Peyer's patch (tissue), 4 donors: Measurements from ENCODE around the gene SH3BP5L.

Experiments used
- POLR2A ChIP-seq, 2 donors: fragments of 450-650 bp; IDR thresholded peaks; one replicate each; pipeline ENCODE4 v1.5.1; 2017; ENCODE audit warnings: antibody characterized with exemption in 2 of 2, mild to moderate bottlenecking in 2 of 2, moderate library complexity in 2 of 2
- TF ChIP-seq, protein P1 (sequence below), 6 experiments: fragments of 450-650 bp in 4 of 6; fragments of 200-600 bp in 2 of 6; sonication (generic) in 1 of 6; IDR thresholded peaks; one replicate each; pipeline ENCODE4 v1.5.1; 2017 to 2019; ENCODE audit warnings: antibody characterized with exemption in 6 of 6, mild to moderate bottlenecking in 3 of 6, moderate library complexity in 1 of 6

DNA sequence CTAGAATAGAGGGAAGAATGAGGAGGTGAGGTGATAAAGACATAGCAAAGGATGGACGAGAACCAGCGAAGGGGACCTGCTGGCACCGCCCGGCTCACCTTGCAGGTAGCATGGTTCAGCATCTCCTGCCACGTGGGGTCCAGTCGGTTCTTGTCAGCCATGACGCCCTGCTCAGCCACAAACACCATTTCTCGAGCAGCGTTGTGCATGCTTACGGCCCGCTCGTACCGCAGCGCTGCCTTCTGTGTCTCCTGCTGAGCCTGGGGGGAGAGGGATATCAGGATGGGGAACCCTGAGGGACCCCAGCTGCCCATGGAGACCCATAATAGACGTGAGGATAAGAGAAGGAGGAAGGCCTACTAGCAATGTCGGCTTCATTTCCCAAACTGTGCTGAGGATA lies 11.4 kb downstream of the SH3BP5L start:
- TF ChIP-seq, protein P1, sequence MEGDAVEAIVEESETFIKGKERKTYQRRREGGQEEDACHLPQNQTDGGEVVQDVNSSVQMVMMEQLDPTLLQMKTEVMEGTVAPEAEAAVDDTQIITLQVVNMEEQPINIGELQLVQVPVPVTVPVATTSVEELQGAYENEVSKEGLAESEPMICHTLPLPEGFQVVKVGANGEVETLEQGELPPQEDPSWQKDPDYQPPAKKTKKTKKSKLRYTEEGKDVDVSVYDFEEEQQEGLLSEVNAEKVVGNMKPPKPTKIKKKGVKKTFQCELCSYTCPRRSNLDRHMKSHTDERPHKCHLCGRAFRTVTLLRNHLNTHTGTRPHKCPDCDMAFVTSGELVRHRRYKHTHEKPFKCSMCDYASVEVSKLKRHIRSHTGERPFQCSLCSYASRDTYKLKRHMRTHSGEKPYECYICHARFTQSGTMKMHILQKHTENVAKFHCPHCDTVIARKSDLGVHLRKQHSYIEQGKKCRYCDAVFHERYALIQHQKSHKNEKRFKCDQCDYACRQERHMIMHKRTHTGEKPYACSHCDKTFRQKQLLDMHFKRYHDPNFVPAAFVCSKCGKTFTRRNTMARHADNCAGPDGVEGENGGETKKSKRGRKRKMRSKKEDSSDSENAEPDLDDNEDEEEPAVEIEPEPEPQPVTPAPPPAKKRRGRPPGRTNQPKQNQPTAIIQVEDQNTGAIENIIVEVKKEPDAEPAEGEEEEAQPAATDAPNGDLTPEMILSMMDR (IDR thresholded peaks at IDR 0.05): no peak
- no peak for TF ChIP-seq POLR2A (IDR thresholded peaks at IDR 0.05)
